A673 (cell line): ENCODE results near the gene GGT1. TPM values are rescaled to one million over a fixed set of nuclear protein-coding genes. Genes with fewer than 3 reads are reported as not detected.
"Not testable (repeated sequence)": the region's sequence is repeated elsewhere in the genome, so short reads cannot be mapped to it uniquely, and the experiment has no call there.

Experiments
- BruUV-seq: library from RNA; stranded (reverse); fragments of 400-500 nt; replicated peaks from 2 replicates; lab custom pipeline; 2021; lab: Mats Ljungman, UMichigan
- CTCF ChIA-PET: fragments of 300-600 bp; sonication (Branson Sonifier 250); formaldehyde crosslinking; loops from one replicate; lab custom pipeline; 2022; ENCODE audit warnings: antibody characterized with exemption; lab: Charles Lee
- POLR2A ChIA-PET: fragments of 300-600 bp; sonication (Branson Sonifier 250); formaldehyde crosslinking; loops from one replicate; lab custom pipeline; 2022; ENCODE audit warnings: antibody characterized with exemption; ENCODE audit not compliant: low non-redundant PET; lab: Charles Lee
- DNase-seq: peaks from one replicate; pipeline ENCODE4 v3.0.0-alpha.2; 2015; ENCODE audit warnings: low spot score
- H3K27ac ChIP-seq: fragments of 200-600 bp; sonication (generic); 2 replicates; pipeline ENCODE4 v1.5.1; 2016; ENCODE audit warnings: mixed run types, low read depth, mild to moderate bottlenecking, mixed read lengths, antibody characterized with exemption, low read length; ENCODE audit not compliant: poor library complexity, severe bottlenecking
- H3K27me3 ChIP-seq: fragments of 200-600 bp; sonication (generic); replicated peaks from 2 replicates; pipeline ENCODE4 v1.6.1; 2017; ENCODE audit warnings: mixed run types, low read depth, mild to moderate bottlenecking, mixed read lengths, antibody characterized with exemption, low read length; ENCODE audit not compliant: insufficient read depth, poor library complexity
- H3K36me3 ChIP-seq: fragments of 200-600 bp; sonication (generic); 2 replicates; pipeline ENCODE4 v1.6.1; 2016; ENCODE audit warnings: mixed run types, mild to moderate bottlenecking, mixed read lengths, antibody characterized with exemption, low read length; ENCODE audit not compliant: insufficient read depth, poor library complexity, severe bottlenecking
- H3K4me1 ChIP-seq: fragments of 200-600 bp; sonication (generic); 2 replicates; pipeline ENCODE4 v1.6.1; 2017; ENCODE audit warnings: mixed run types, mild to moderate bottlenecking, mixed read lengths, antibody characterized with exemption, low read length; ENCODE audit not compliant: insufficient read depth, poor library complexity, severe bottlenecking
- H3K4me3 ChIP-seq: fragments of 200-600 bp; sonication (generic); 2 replicates; pipeline ENCODE4 v1.5.1; 2016; ENCODE audit warnings: low read depth, mixed run types, mild to moderate bottlenecking, mixed read lengths, low read length; ENCODE audit not compliant: poor library complexity, severe bottlenecking
- H3K9me3 ChIP-seq: fragments of 200-600 bp; sonication (generic); 2 replicates; pipeline ENCODE4 v1.6.1; 2016; ENCODE audit warnings: mixed run types, low read depth, mild to moderate bottlenecking, mixed read lengths, antibody characterized with exemption, low read length; ENCODE audit not compliant: poor library complexity, severe bottlenecking
- intact Hi-C: fragments of 100-400 bp; cut with micrococcal nuclease; formaldehyde crosslinking; loops from one replicate; pipeline ENCODE4 v1.10.0; 2022; ENCODE audit not compliant: unreplicated experiment
- total RNA-seq: library from RNA; stranded (reverse); gene quantifications from 2 replicates; pipeline ENCODE4 v1.2.3, GENCODE V29; 2021

Gene GGT1
- total RNA-seq, 1 experiment from 2014 or later = 3.3 TPM

- H3K9me3 ChIP-seq, H3K27me3 ChIP-seq, H3K36me3 ChIP-seq, H3K4me1 ChIP-seq, POLR2A ChIA-PET, DNase-seq, H3K27ac ChIP-seq, CTCF ChIA-PET, BruUV-seq, H3K4me3 ChIP-seq, intact Hi-C loops: not testable (repeated sequence)
These were observed 33.5 kb downstream of the GGT1 start for GRCh38 chr22:24636513-24636912.

GRCh38 chr22:24642307-24642706, 39.3 kb downstream of the GGT1 start:
- H3K36me3 ChIP-seq, POLR2A ChIA-PET, H3K9me3 ChIP-seq, H3K27me3 ChIP-seq, intact Hi-C loops, H3K4me1 ChIP-seq, BruUV-seq, CTCF ChIA-PET, DNase-seq, H3K4me3 ChIP-seq, H3K27ac ChIP-seq: not testable (repeated sequence)

- BruUV-seq, H3K36me3 ChIP-seq, H3K27me3 ChIP-seq, H3K27ac ChIP-seq, CTCF ChIA-PET, DNase-seq, H3K4me3 ChIP-seq, POLR2A ChIA-PET, intact Hi-C loops, H3K9me3 ChIP-seq, H3K4me1 ChIP-seq: not testable (repeated sequence)
These were observed 41.4 kb downstream of the GGT1 start for GRCh38 chr22:24644409-24644808.

- intact Hi-C loops, POLR2A ChIA-PET, H3K27me3 ChIP-seq, BruUV-seq, H3K27ac ChIP-seq, H3K9me3 ChIP-seq, CTCF ChIA-PET, H3K36me3 ChIP-seq, H3K4me1 ChIP-seq, DNase-seq, H3K4me3 ChIP-seq: not testable (repeated sequence)
These were observed 42.7 kb downstream of the GGT1 start for GRCh38 chr22:24645408-24646399.

GRCh38 chr22:24646756-24647155, 43.8 kb downstream of the GGT1 start:
- BruUV-seq, H3K36me3 ChIP-seq, H3K4me3 ChIP-seq, intact Hi-C loops, DNase-seq, H3K4me1 ChIP-seq, H3K27ac ChIP-seq, CTCF ChIA-PET, POLR2A ChIA-PET, H3K9me3 ChIP-seq, H3K27me3 ChIP-seq: not testable (repeated sequence)

GRCh38 chr22:24649371-24649770, 46.4 kb downstream of the GGT1 start:
- intact Hi-C loops = loop anchor here (2.0 kb wide), 1 partner anchor 109 kb away; no protein-coding TSS in a partner anchor
- H3K27me3 ChIP-seq, H3K27ac ChIP-seq, H3K9me3 ChIP-seq, H3K36me3 ChIP-seq, DNase-seq, POLR2A ChIA-PET, CTCF ChIA-PET, H3K4me3 ChIP-seq, H3K4me1 ChIP-seq, BruUV-seq: not testable (repeated sequence)

- intact Hi-C loops, H3K9me3 ChIP-seq, H3K27me3 ChIP-seq, CTCF ChIA-PET, H3K27ac ChIP-seq, H3K36me3 ChIP-seq, POLR2A ChIA-PET, H3K4me3 ChIP-seq, BruUV-seq, H3K4me1 ChIP-seq, DNase-seq: not testable (repeated sequence)
These were observed 47.9 kb downstream of the GGT1 start for GRCh38 chr22:24650884-24651283.
